ENCODE measurements around the gene CDADC1. TPM values are rescaled to one million over a fixed set of nuclear protein-coding genes. Genes with fewer than 3 reads are reported as not detected.

Gene CDADC1
- total and polyA plus RNA-seq, 2 donors (not counting 3 experiments of a cell fraction or from before 2014, with no cell fraction given): 2.4 to 9.1 TPM

- H3K79me2 ChIP-seq (ENCODE audit: control insufficient read depth, insufficient read depth, low read length): no peaks in the 10 kb centered on the region
- H2AFZ ChIP-seq (ENCODE audit: low read depth, low read length): peak overlapping the region; percentile 18
- intact Hi-C loops (cut with micrococcal nuclease) (no loop called here), dilution Hi-C loops (cut with MboI; ENCODE audit: extremely low pct_ligation_motif_present, low sequenced_read_pairs) (no loop called here)
- H3K27me3 ChIP-seq (ENCODE audit: control insufficient read depth in 2 of 2, insufficient read depth in 2 of 2, low read length in 2 of 2): no peaks in the 10 kb centered on the region
- DNase-seq (ENCODE audit: low read depth, low spot score) (peak; percentile 57), FAIRE-seq (peak; percentile 53)
- H3K9me1 ChIP-seq (replicated peaks; ENCODE audit: control insufficient read depth, extremely low read depth, insufficient read depth, low read length): no peaks in the 10 kb centered on the region
- POLR2A ChIA-PET: no interaction called here
- peak overlapping the region; percentile 75 for H3K4me2 ChIP-seq (ENCODE audit: insufficient read depth, low read length)
- no TSS peak for BruUV-seq (replicated peaks)
- CTCF ChIA-PET: interaction anchor here (0.7 to 2.3 kb wide), 2 partner anchors 128 to 298 kb away, joined by 4 to 6 read pairs; no protein-coding TSS in a partner anchor
- no peaks in the 10 kb centered on the region for H3K9me3 ChIP-seq (replicated peaks; ENCODE audit: control insufficient read depth, insufficient read depth, low read length)
- H4K20me1 ChIP-seq (replicated peaks; ENCODE audit: control insufficient read depth, extremely low read depth, insufficient read depth, low read length): no peaks in the 10 kb centered on the region
- no peaks in the 10 kb centered on the region for H3K36me3 ChIP-seq (ENCODE audit: control insufficient read depth in 2 of 2, extremely low read depth in 1 of 2, insufficient read depth in 2 of 2, low read length in 2 of 2)
- peak overlapping the region; percentile 13 for H3K27ac ChIP-seq (ENCODE audit: insufficient read depth, low read depth, low read length)
- no peak overlapping the region for H3K4me3 ChIP-seq (replicated peaks in 1 of 3; ENCODE audit: insufficient read depth in 1 of 3, low read depth in 1 of 3, low read length in 3 of 3)
- peaks cover 14% of the 10 kb centered on the region for H3K4me1 ChIP-seq (ENCODE audit: control insufficient read depth, extremely low read depth, insufficient read depth, low read length)
- H3K9ac ChIP-seq (replicated peaks; ENCODE audit: extremely low read depth, insufficient read depth, low read length): peak overlapping the region; percentile 27
- TF ChIP-seq MYC (IDR thresholded peaks at IDR 0.05; ENCODE audit: low read depth, low read length): no peak
- no peak for TF ChIP-seq JUN (IDR thresholded peaks at IDR 0.05; ENCODE audit: borderline replicate concordance, insufficient read depth, insufficient read length, low read depth)
- no peak for TF ChIP-seq POLR2AphosphoS5 (IDR thresholded peaks at IDR 0.05; ENCODE audit: insufficient read depth, low read depth, low read length)
- no peak for TF ChIP-seq POLR2A (IDR thresholded peaks at IDR 0.05; ENCODE audit: low read depth, low read length)
Measured at GRCh38 chr13:49308921-49309408, 61.2 kb downstream of the CDADC1 start.

- no peak overlapping the region for H3K27ac ChIP-seq (ENCODE audit: insufficient read depth, low read depth, low read length)
- ChIA-PET CTCF (interaction anchor here (2.3 kb wide), 1 partner anchor 297 kb away, joined by 6 read pairs; no protein-coding TSS in a partner anchor), POLR2A (no interaction called here)
- H3K36me3 ChIP-seq (ENCODE audit: control insufficient read depth in 2 of 2, extremely low read depth in 1 of 2, insufficient read depth in 2 of 2, low read length in 2 of 2): no peaks in the 10 kb centered on the region
- no peaks in the 10 kb centered on the region for H3K79me2 ChIP-seq (ENCODE audit: control insufficient read depth, insufficient read depth, low read length)
- no peak for TF ChIP-seq POLR2A (IDR thresholded peaks at IDR 0.05; ENCODE audit: low read depth, low read length)
- no peak for TF ChIP-seq EZH2 (IDR thresholded peaks at IDR 0.05; ENCODE audit: borderline replicate concordance, low read depth, low read length, severe bottlenecking)
- TF ChIP-seq GATA2 (IDR thresholded peaks at IDR 0.05; ENCODE audit: insufficient read depth, insufficient read length, low read depth, low read length): no peak
- TF ChIP-seq CTCF (IDR thresholded peaks at IDR 0.05; ENCODE audit: extremely low read depth in 1 of 2, insufficient read depth in 1 of 2, low read depth in 1 of 2, low read length in 2 of 2): no peak
- TF ChIP-seq, protein P1, sequence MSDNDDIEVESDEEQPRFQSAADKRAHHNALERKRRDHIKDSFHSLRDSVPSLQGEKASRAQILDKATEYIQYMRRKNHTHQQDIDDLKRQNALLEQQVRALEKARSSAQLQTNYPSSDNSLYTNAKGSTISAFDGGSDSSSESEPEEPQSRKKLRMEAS (IDR thresholded peaks at IDR 0.05; ENCODE audit: insufficient read depth, insufficient read length): no peak
- no peak for TF ChIP-seq POLR2AphosphoS5 (IDR thresholded peaks at IDR 0.05; ENCODE audit: insufficient read depth, low read depth, low read length)
- TF ChIP-seq FOS (IDR thresholded peaks at IDR 0.05; ENCODE audit: borderline replicate concordance, insufficient read depth, low read length): no peak
- TF ChIP-seq JUN (IDR thresholded peaks at IDR 0.05; ENCODE audit: borderline replicate concordance, insufficient read depth, insufficient read length, low read depth): no peak
- no peak for TF ChIP-seq MYC (IDR thresholded peaks at IDR 0.05; ENCODE audit: low read depth, low read length)
- no peaks in the 10 kb centered on the region for H3K27me3 ChIP-seq (ENCODE audit: control insufficient read depth in 2 of 2, insufficient read depth in 2 of 2, low read length in 2 of 2)
- FAIRE-seq (no peak), DNase-seq (ENCODE audit: low read depth, low spot score) (no peak)
- no TSS peak for BruUV-seq (replicated peaks)
- H3K4me3 ChIP-seq (replicated peaks in 1 of 3; ENCODE audit: insufficient read depth in 1 of 3, low read depth in 1 of 3, low read length in 3 of 3): no peak overlapping the region
- H3K4me1 ChIP-seq (ENCODE audit: control insufficient read depth, extremely low read depth, insufficient read depth, low read length): peaks cover 19% of the 10 kb centered on the region
- intact Hi-C loops (cut with micrococcal nuclease): loop anchor here (5.0 kb wide), 1 partner anchor 187 kb away; the partner anchor contains the start of gene PHF11
- no peaks in the 10 kb centered on the region for H3K9me1 ChIP-seq (replicated peaks; ENCODE audit: control insufficient read depth, extremely low read depth, insufficient read depth, low read length)
- H4K20me1 ChIP-seq (replicated peaks; ENCODE audit: control insufficient read depth, extremely low read depth, insufficient read depth, low read length): no peaks in the 10 kb centered on the region
- dilution Hi-C loops (cut with MboI; ENCODE audit: extremely low pct_ligation_motif_present, low sequenced_read_pairs): no loop called here
- H3K9ac ChIP-seq (replicated peaks; ENCODE audit: extremely low read depth, insufficient read depth, low read length): no peak overlapping the region
- no peak overlapping the region for H2AFZ ChIP-seq (ENCODE audit: low read depth, low read length)
- no peak overlapping the region for H3K4me2 ChIP-seq (ENCODE audit: insufficient read depth, low read length)
- H3K9me3 ChIP-seq (replicated peaks; ENCODE audit: control insufficient read depth, insufficient read depth, low read length): no peaks in the 10 kb centered on the region
Measured at GRCh38 chr13:49310251-49310650, 62.5 kb downstream of the CDADC1 start.
